Brain pericyte (primary cell): ENCODE results near the gene ARID1B.

ENCODE experiments used
- DNase-seq: peaks from one replicate; pipeline ENCODE4 v3.0.0-alpha.2; 2012; ENCODE audit warnings: low read depth, low spot score

The ARID1B gene

GRCh38 chr6:157095084-157095483 is 317.9 kb downstream of the ARID1B start:
- no peak for DNase-seq

GRCh38 chr6:157095569-157095968 is 318.4 kb downstream of the ARID1B start:
- DNase-seq, result no peak

GRCh38 chr6:157096105-157096504 is 318.9 kb downstream of the ARID1B start:
- DNase-seq, result no peak

- no peak for DNase-seq
These were observed 319.3 kb downstream of the ARID1B start for GRCh38 chr6:157096522-157096921.

- DNase-seq, result no peak
These were observed 320.2 kb downstream of the ARID1B start for GRCh38 chr6:157097255-157097955.

- no peak for DNase-seq
These were observed 321.8 kb downstream of the ARID1B start for GRCh38 chr6:157098999-157099398.

- DNase-seq, result no peak
These were observed 322.9 kb downstream of the ARID1B start for GRCh38 chr6:157099912-157100593.

GRCh38 chr6:157101166-157101565 is 324.0 kb downstream of the ARID1B start:
- DNase-seq, result no peak

- no peak for DNase-seq
These were observed 327.6 kb downstream of the ARID1B start for GRCh38 chr6:157104803-157105202.

- no peak for DNase-seq
These were observed 329.3 kb downstream of the ARID1B start for GRCh38 chr6:157106487-157106886.

GRCh38 chr6:157107571-157107914 is 330.4 kb downstream of the ARID1B start:
- no peak for DNase-seq

- DNase-seq, result peak; percentile 43
These were observed 330.9 kb downstream of the ARID1B start for GRCh38 chr6:157107915-157108651.

GRCh38 chr6:157108923-157109322 is 331.7 kb downstream of the ARID1B start:
- no peak for DNase-seq

GRCh38 chr6:157110607-157111006 is 333.4 kb downstream of the ARID1B start:
- DNase-seq, result no peak

- no peak for DNase-seq
These were observed 336.2 kb downstream of the ARID1B start for GRCh38 chr6:157113389-157113788.

GRCh38 chr6:157116426-157116825 is 339.2 kb downstream of the ARID1B start:
- DNase-seq, result no peak

- no peak for DNase-seq
These were observed 340.4 kb downstream of the ARID1B start for GRCh38 chr6:157117431-157118095.

- DNase-seq, result no peak
These were observed 342.4 kb downstream of the ARID1B start for GRCh38 chr6:157119502-157120027.

GRCh38 chr6:157120534-157121232 is 343.5 kb downstream of the ARID1B start:
- DNase-seq, result no peak

- DNase-seq, result no peak
These were observed 344.7 kb downstream of the ARID1B start for GRCh38 chr6:157121897-157122296.

- no peak for DNase-seq
These were observed 346.1 kb downstream of the ARID1B start for GRCh38 chr6:157123234-157123633.
